Naive thymus-derived CD4-positive, alpha-beta T cell (primary cell): Measurements from ENCODE around the gene HDHD5. TPM values are rescaled to one million over a fixed set of nuclear protein-coding genes. Genes with fewer than 3 reads are reported as not detected.
A peak's percentile ranks its signal among the peaks of the same experiment; 100 is the strongest.

Experiments used
- ATAC-seq: fragments of 150-1000 bp; cut with Tn5 transposase; 2 replicates; pipeline ENCODE4 v1.10.0; 2021; ENCODE audit warnings: mild to moderate bottlenecking, moderate library complexity
- CTCF ChIA-PET: fragments of 350-600 bp; sonication (Branson Sonifier 250); formaldehyde crosslinking; loops from one replicate; lab custom pipeline; 2021; ENCODE audit warnings: antibody characterized with exemption; lab: Charles Lee
- POLR2A ChIA-PET: fragments of 350-600 bp; sonication (Branson Sonifier 250); formaldehyde crosslinking; loops from one replicate; lab custom pipeline; 2021; ENCODE audit warnings: antibody characterized with exemption, inconsistent platforms; lab: Charles Lee
- DNase-seq, 9 donors: peaks; one replicate each; pipeline versions ENCODE4 v3.0.0 to v3.0.0-alpha.2; 2020 to 2022; ENCODE audit warnings: mixed read lengths in 1 of 9
- H3K27ac ChIP-seq: one replicate; pipeline ENCODE4 v1.7.0; 2013; ENCODE audit warnings: mild to moderate bottlenecking, low read depth, low read length, moderate library complexity
- H3K27me3 ChIP-seq, 2 donors: one replicate each; pipeline ENCODE4 v1.7.0; 2013; ENCODE audit warnings: low read length in 2 of 2, mild to moderate bottlenecking in 2 of 2, moderate library complexity in 2 of 2; ENCODE audit not compliant: control insufficient read depth in 2 of 2, insufficient read depth in 2 of 2
- H3K36me3 ChIP-seq, 3 experiments: 1 replicate in 2 of 3; 2 replicates in 1 of 3; pipeline ENCODE4 v1.7.0; 2013; ENCODE audit warnings: low read length in 3 of 3, mild to moderate bottlenecking in 3 of 3, moderate library complexity in 1 of 3; ENCODE audit not compliant: insufficient read depth in 3 of 3, control insufficient read depth in 2 of 3
- H3K4me1 ChIP-seq, 2 donors: one replicate each; pipeline ENCODE4 v1.7.0; 2013; ENCODE audit warnings: low read length in 2 of 2, mild to moderate bottlenecking in 2 of 2, moderate library complexity in 1 of 2; ENCODE audit not compliant: control insufficient read depth in 2 of 2, insufficient read depth in 2 of 2
- H3K4me3 ChIP-seq: 2 replicates; pipeline ENCODE4 v1.7.0; 2013; ENCODE audit warnings: mild to moderate bottlenecking, low read length
- H3K9me3 ChIP-seq, 3 experiments: 1 replicate in 2 of 3; 2 replicates in 1 of 3; pipeline ENCODE4 v1.7.0; 2013; ENCODE audit warnings: low read length in 3 of 3; ENCODE audit not compliant: control insufficient read depth in 2 of 3
- H3K27ac Mint-ChIP-seq, 9 donors: one replicate each; pipeline ENCODE4 v1.8.0; 2020 to 2022; ENCODE audit warnings: mixed read lengths in 9 of 9, mild to moderate bottlenecking in 8 of 9, moderate library complexity in 5 of 9, inconsistent platforms in 2 of 9
- H3K27me3 Mint-ChIP-seq, 5 donors: one replicate each; pipeline ENCODE4 v1.8.0; 2021 to 2022; ENCODE audit warnings: mixed read lengths in 5 of 5, mild to moderate bottlenecking in 1 of 5
- H3K36me3 Mint-ChIP-seq, 5 donors: one replicate each; pipeline ENCODE4 v1.8.0; 2020 to 2022; ENCODE audit warnings: mixed read lengths in 5 of 5, mild to moderate bottlenecking in 3 of 5, inconsistent platforms in 1 of 5
- H3K4me1 Mint-ChIP-seq, 7 donors: one replicate each; pipeline ENCODE4 v1.8.0; 2020 to 2022; ENCODE audit warnings: mixed read lengths in 7 of 7, mild to moderate bottlenecking in 3 of 7, inconsistent platforms in 1 of 7
- H3K4me3 Mint-ChIP-seq, 10 donors: one replicate each; pipeline ENCODE4 v1.8.0; 2020 to 2022; ENCODE audit warnings: mild to moderate bottlenecking in 10 of 10, mixed read lengths in 10 of 10, moderate library complexity in 6 of 10, inconsistent platforms in 2 of 10
- H3K9me3 Mint-ChIP-seq, 11 donors: one replicate each; pipeline ENCODE4 v1.8.0; 2020 to 2022; ENCODE audit warnings: mixed read lengths in 11 of 11, mild to moderate bottlenecking in 4 of 11, inconsistent platforms in 1 of 11, moderate library complexity in 1 of 11
- intact Hi-C, 2 donors: fragments of 100-400 bp; cut with micrococcal nuclease; formaldehyde crosslinking; loops; one replicate each; pipeline ENCODE4 v1.15.1; 2023
- polyA plus RNA-seq, 2 donors: library from polyadenylated mRNA; unstranded; fragments of 300-500 nt; fragmentation: Illumina TruSeq; gene quantifications; one replicate each; pipeline ENCODE4 v1.2.3, GENCODE V29; 2021
- total RNA-seq, 6 experiments: library from RNA in 5 of 6; stranded (reverse) in 5 of 6; gene quantifications; 1 replicate in 5 of 6; 2 replicates in 1 of 6; pipeline ENCODE4 v1.2.3 and lab custom pipeline; 2021 to 2026

Gene HDHD5
- total and polyA plus RNA-seq, 7 experiments from 2014 or later, result 18.8 to 78.7 (median 28.0) TPM

GRCh38 chr22:17106785-17107546, 52.1 kb downstream of the HDHD5 start:
- peak; percentile 77 for ATAC-seq
- H3K27me3 Mint-ChIP-seq, result no peaks in the 10 kb centered on the region
- H3K27ac Mint-ChIP-seq, result peak overlapping the region; percentile 82 to 96 (median 90)
- no peaks in the 10 kb centered on the region for H3K9me3 ChIP-seq
- peaks cover under 1 to 48% (median 25%) of the 10 kb centered on the region in 5 donors for H3K36me3 Mint-ChIP-seq
- H3K4me1 ChIP-seq, result peaks cover 4 to 46% of the 10 kb centered on the region in 2 donors
- peak overlapping the region; percentile 70 to 87 (median 82) for H3K4me3 Mint-ChIP-seq
- ChIA-PET CTCF (interaction anchor here (0.5 to 3.0 kb wide), 3 partner anchors 11 to 65 kb away, joined by 3 to 8 read pairs (median 3); no protein-coding TSS in a partner anchor), POLR2A (interaction anchor here (0.6 to 16.1 kb wide), 8 partner anchors 8 to 134 kb away, joined by 3 to 114 read pairs (median 4); partner anchors contain the start of gene HDHD5)
- DNase-seq, result peak in 5 of 9 donors; percentile 22 to 38 (median 24)
- H3K4me3 ChIP-seq, result peak overlapping the region; percentile 18
- peaks cover 37 to 77% (median 60%) of the 10 kb centered on the region in 7 donors for H3K4me1 Mint-ChIP-seq
- intact Hi-C loops, result loop anchor here (1.0 kb wide), 3 partner anchors 9 to 20 kb away; no protein-coding TSS in a partner anchor
- peak overlapping the region; percentile 66 for H3K27ac ChIP-seq
- peaks cover 9 to 78% (median 13%) of the 10 kb centered on the region in 3 experiments for H3K36me3 ChIP-seq
- H3K9me3 Mint-ChIP-seq, result no peaks in the 10 kb centered on the region
- no peaks in the 10 kb centered on the region for H3K27me3 ChIP-seq

GRCh38 chr22:17106161-17106784, 52.8 kb downstream of the HDHD5 start:
- DNase-seq, result no peak
- Mint-ChIP-seq H3K27me3 (no peaks in the 10 kb centered on the region), H3K4me3 (peak overlapping the region; percentile 70 to 87 (median 82)), H3K9me3 (no peaks in the 10 kb centered on the region), H3K4me1 (peaks cover 39 to 80% (median 60%) of the 10 kb centered on the region in 7 donors), H3K27ac (peak overlapping the region; percentile 65 to 96 (median 90)), H3K36me3 (peaks cover 8 to 54% (median 32%) of the 10 kb centered on the region in 5 donors)
- Histone ChIP-seq H3K4me3 (peak overlapping the region; percentile 18), H3K27me3 (no peaks in the 10 kb centered on the region), H3K36me3 (peaks cover 16 to 81% (median 20%) of the 10 kb centered on the region in 3 experiments), H3K9me3 (no peaks in the 10 kb centered on the region), H3K4me1 (peaks cover 4 to 53% of the 10 kb centered on the region in 2 donors), H3K27ac (peak overlapping the region; percentile 66)
- CTCF ChIA-PET, result interaction anchor here (0.5 to 3.0 kb wide), 2 partner anchors 11 to 12 kb away, joined by 3 to 8 read pairs; no protein-coding TSS in a partner anchor
- intact Hi-C loops, result loop anchor here (1.0 kb wide), 3 partner anchors 8 to 19 kb away; no protein-coding TSS in a partner anchor
- ATAC-seq, result peak; percentile 52
- POLR2A ChIA-PET, result interaction anchor here (0.7 to 16.1 kb wide), 8 partner anchors 9 to 53 kb away, joined by 3 to 114 read pairs (median 4); partner anchors contain the start of gene HDHD5

DNA sequence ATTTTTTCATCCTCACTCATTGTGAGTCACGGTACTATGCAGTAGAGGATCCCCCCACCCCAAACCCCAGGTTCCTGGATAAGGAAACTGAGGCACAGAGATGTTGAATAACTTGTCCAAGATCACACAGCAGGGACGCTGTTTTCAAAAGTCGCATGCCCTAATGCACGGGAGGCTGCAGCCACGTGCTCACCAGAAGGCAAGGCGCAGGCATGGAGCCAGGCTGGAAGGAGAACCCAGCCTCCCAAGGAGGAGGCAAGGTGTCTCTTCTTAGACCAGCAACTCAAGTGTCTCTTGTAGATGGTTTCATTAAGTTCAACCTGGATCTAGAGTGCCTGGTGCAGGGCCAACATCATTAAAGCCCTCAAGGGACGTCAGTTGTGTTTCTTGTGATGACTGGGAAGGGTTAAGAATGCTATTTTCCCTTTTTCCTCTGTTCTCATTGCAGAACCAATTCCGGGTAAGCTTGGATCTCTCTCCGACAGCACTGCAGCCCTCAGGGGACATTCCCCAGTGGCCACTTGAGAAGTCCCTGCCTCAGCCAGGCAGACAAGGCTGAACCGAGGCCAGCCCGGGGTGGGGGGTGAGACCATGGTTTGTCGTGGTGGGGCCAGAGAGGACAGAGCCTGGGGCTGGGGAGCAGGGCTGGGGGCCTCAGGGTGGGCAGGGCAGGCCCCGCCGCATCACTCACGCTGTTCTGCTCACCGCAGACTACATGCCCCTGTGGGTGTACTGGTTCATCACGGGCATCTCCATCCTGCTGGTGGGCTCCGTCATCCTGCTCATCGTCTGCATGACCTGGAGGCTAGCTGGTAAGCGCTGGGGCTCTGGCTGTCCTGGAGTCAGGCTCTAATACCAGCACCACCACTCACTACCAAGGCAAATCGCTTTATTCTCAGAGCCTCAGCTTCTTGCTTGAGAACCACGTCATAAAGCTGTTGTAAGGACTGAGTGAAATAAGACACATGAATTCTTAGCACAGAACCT, 53.6 kb downstream of the HDHD5 start:
- intact Hi-C loops, result loop anchor here (1.0 kb wide), 3 partner anchors 7 to 18 kb away; no protein-coding TSS in a partner anchor
- peaks cover 4 to 61% of the 10 kb centered on the region in 2 donors for H3K4me1 ChIP-seq
- CTCF ChIA-PET, result interaction anchor here (3.0 kb wide), 1 partner anchor 10 kb away, joined by 8 read pairs; no protein-coding TSS in a partner anchor

DNA sequence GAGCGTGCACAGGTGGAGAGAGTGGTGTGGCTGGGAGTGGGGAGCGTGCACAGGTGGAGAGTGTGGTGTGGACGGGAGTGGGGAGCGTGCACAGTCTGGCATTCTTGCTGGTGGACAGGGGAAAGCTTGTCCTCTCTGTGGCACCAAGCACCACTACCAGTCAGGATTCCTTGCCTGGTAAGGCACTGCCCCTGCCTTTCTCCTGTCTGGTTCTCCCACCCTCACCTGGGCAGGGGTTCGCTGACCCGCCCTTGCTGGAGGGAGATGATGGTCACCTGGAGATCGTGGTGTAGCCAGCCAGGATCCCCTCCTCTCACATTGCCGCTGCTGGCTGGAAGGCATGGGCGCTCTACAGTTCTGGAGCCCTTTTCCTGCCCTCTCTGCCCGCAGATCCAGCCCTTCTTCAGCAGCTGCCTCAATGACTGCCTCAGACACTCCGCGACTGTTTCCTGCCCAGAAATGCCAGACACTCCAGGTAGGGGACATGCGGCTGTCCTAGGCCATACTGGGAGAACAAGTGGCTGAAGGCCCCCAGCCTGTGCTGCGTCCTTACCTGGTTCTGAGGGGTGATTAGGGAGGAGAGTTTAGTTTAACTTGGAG, 54.6 kb downstream of the HDHD5 start:
- peaks cover 8 to 71% of the 10 kb centered on the region in 2 donors for H3K4me1 ChIP-seq
- H3K36me3 ChIP-seq, result peaks cover 26 to 91% (median 28%) of the 10 kb centered on the region in 3 experiments
- intact Hi-C loops, result no loop called here
- no peak for DNase-seq
- ChIA-PET POLR2A (interaction anchor here (0.7 to 16.1 kb wide), 3 partner anchors 14 to 27 kb away, joined by 3 to 114 read pairs (median 4); no protein-coding TSS in a partner anchor), CTCF (no interaction called here)
- no peaks in the 10 kb centered on the region for H3K27me3 ChIP-seq
- Mint-ChIP-seq H3K4me3 (peak overlapping the region in 2 of 10 donors; percentile 38 to 87), H3K9me3 (no peaks in the 10 kb centered on the region), H3K27me3 (no peaks in the 10 kb centered on the region), H3K27ac (peak overlapping the region in 8 of 9 donors; percentile 36 to 94 (median 78)), H3K36me3 (peaks cover 13 to 60% (median 36%) of the 10 kb centered on the region in 5 donors), H3K4me1 (peaks cover 45 to 86% (median 70%) of the 10 kb centered on the region in 7 donors)
- no peaks in the 10 kb centered on the region for H3K9me3 ChIP-seq
- H3K27ac ChIP-seq, result no peak overlapping the region
- H3K4me3 ChIP-seq, result no peak overlapping the region
- no peak for ATAC-seq

More for the DNA sequence above, 53.6 kb downstream of the HDHD5 start:
- POLR2A ChIA-PET, result interaction anchor here (1.3 to 16.1 kb wide), 4 partner anchors 10 to 18 kb away, joined by 3 to 114 read pairs (median 4); no protein-coding TSS in a partner anchor
- ATAC-seq (no peak), DNase-seq (no peak)
- H3K4me1 Mint-ChIP-seq, result peaks cover 39 to 81% (median 63%) of the 10 kb centered on the region in 7 donors
- peak overlapping the region in 7 of 10 donors; percentile 29 to 87 (median 75) for H3K4me3 Mint-ChIP-seq
- H3K27ac ChIP-seq, result peak overlapping the region; percentile 66
- no peaks in the 10 kb centered on the region for H3K9me3 Mint-ChIP-seq
- no peak overlapping the region for H3K4me3 ChIP-seq
- no peaks in the 10 kb centered on the region for H3K27me3 Mint-ChIP-seq
- peak overlapping the region; percentile 49 to 96 (median 89) for H3K27ac Mint-ChIP-seq
- no peaks in the 10 kb centered on the region for H3K27me3 ChIP-seq
- peaks cover 13 to 54% (median 39%) of the 10 kb centered on the region in 5 donors for H3K36me3 Mint-ChIP-seq
- peaks cover 20 to 89% (median 26%) of the 10 kb centered on the region in 3 experiments for H3K36me3 ChIP-seq
- H3K9me3 ChIP-seq, result no peaks in the 10 kb centered on the region

DNA sequence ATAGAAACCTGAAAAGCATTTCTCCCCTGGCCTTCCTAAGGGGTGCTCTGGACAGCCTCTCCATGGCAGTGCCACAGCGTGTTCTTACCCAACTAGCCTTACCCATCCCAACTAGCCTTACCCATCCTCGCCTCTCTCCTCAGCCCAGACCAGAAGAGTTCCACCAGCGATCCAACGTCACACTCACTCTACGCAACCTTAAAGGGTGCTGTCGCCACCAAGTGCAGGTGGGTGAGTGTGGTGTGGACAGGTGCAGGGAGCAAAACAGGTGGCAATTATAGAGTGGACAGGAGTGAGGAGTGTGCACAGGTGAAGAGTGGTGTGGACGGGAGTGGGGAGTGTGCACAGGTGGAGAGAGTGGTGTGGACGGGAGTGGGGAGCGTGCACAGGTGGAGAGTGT, 55.7 kb downstream of the HDHD5 start:
- ChIA-PET POLR2A (no interaction called here), CTCF (no interaction called here)
- no peak overlapping the region for H3K4me3 ChIP-seq
- H3K27me3 ChIP-seq, result no peaks in the 10 kb centered on the region
- DNase-seq (no peak), ATAC-seq (no peak)
- Mint-ChIP-seq H3K4me3 (peak overlapping the region in 4 of 10 donors; percentile 10 to 39 (median 34)), H3K36me3 (peaks cover 13 to 71% (median 47%) of the 10 kb centered on the region in 5 donors), H3K4me1 (peaks cover 56 to 94% (median 81%) of the 10 kb centered on the region in 7 donors), H3K9me3 (no peaks in the 10 kb centered on the region), H3K27me3 (no peaks in the 10 kb centered on the region), H3K27ac (peak overlapping the region in 8 of 9 donors; percentile 41 to 94 (median 65))
- peaks cover 19 to 82% of the 10 kb centered on the region in 2 donors for H3K4me1 ChIP-seq
- intact Hi-C loops, result no loop called here
- H3K27ac ChIP-seq, result no peak overlapping the region
- no peaks in the 10 kb centered on the region for H3K9me3 ChIP-seq
- peaks cover 28 to 84% (median 29%) of the 10 kb centered on the region in 3 experiments for H3K36me3 ChIP-seq
